Measurements from ENCODE around the gene SARS1.

The SARS1 gene

DNA sequence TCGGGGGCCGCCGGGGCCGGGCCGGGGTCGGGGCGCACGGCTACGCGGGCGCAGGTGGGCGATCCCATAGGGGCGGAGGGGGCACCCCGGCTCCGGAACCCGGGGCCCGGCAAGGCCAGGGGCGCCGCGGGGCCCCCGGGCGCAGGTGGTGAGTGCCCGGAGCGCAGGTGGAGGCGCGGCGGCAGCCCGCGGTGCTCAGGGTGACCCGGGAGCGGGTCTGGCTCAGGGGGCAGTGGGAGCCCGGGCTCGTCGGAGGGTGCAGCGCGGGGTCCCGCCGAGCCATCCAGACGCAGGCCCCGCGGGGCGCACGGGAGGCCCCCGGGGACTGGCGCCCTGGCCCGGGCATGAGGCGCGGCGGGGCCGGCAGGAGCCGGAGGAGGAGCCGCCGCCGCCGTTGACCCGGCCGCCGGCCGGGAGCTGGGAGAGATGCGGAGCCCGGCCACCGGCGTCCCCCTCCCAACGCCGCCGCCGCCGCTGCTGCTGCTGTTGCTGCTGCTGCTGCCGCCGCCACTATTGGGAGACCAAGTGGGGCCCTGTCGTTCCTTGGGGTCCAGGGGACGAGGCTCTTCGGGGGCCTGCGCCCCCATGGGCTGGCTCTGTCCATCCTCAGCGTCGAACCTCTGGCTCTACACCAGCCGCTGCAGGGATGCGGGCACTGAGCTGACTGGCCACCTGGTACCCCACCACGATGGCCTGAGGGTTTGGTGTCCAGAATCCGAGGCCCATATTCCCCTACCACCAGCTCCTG is 36.1 kb downstream of the SARS1 start:
- no peak for DNase-seq (ENCODE audit: low spot score)

GRCh38 chr1:109250454-109251276 is 36.9 kb downstream of the SARS1 start:
- DNase-seq (ENCODE audit: low spot score): no peak

GRCh38 chr1:109251277-109252166 is 37.8 kb downstream of the SARS1 start:
- no peak for DNase-seq (ENCODE audit: low spot score)

- DNase-seq (ENCODE audit: low spot score): no peak
These were observed 38.6 kb downstream of the SARS1 start for GRCh38 chr1:109252167-109252892.

GRCh38 chr1:109252893-109253802 is 39.4 kb downstream of the SARS1 start:
- peak; percentile 92 for DNase-seq (ENCODE audit: low spot score)

- peak; percentile 71 for DNase-seq (ENCODE audit: low spot score)
These were observed 40.3 kb downstream of the SARS1 start for GRCh38 chr1:109253803-109254620.

DNA sequence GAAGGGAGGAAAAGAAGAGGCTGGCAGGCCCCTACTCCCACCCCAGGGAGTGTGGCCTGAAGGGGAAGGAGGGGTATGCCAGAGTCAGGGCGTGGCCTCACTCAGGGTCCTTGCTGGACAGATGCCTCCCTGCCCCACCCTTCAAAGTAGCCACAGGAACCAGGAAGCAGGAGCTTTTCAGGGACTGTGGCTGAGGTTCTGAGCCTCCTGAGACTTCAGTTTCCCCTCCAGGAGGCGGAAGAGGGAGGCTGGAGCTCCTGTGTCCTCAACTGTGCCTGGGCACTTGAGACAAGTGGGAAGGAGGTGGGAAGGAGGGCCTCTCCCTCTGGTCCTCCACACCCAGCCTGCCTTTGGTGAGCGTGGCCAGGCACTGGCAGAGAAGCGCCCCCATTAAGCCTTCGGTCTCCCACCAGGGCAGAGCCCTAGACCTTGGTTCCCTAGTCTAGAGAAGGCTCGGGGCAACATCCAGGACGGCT is 40.9 kb downstream of the SARS1 start:
- no peak for DNase-seq (ENCODE audit: low spot score)

- no peak for DNase-seq (ENCODE audit: low spot score)
These were observed 41.5 kb downstream of the SARS1 start for GRCh38 chr1:109255097-109255651.

DNA sequence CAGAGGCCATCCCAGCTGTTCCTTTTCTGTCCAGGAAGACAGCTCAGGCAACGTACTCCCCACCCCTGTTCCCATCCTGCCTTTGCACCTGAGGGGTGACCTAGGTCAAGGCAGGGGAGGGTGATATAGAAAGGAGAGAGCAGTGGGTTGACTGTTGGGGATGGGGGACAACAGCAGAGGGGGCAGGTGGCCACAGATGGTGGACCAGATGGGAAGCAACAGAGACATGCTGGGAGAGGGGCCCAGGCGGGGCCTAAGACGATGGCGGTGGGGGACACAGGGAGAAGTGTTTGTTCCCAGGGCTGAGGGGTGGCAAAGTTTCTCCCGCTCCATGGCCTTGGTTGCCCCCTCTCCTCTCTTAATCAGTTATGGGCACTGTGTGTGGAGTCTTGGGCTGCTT is 42.0 kb downstream of the SARS1 start:
- DNase-seq (ENCODE audit: low spot score): no peak

GRCh38 chr1:109256085-109256484 is 42.4 kb downstream of the SARS1 start:
- DNase-seq (ENCODE audit: low spot score): no peak

DNA sequence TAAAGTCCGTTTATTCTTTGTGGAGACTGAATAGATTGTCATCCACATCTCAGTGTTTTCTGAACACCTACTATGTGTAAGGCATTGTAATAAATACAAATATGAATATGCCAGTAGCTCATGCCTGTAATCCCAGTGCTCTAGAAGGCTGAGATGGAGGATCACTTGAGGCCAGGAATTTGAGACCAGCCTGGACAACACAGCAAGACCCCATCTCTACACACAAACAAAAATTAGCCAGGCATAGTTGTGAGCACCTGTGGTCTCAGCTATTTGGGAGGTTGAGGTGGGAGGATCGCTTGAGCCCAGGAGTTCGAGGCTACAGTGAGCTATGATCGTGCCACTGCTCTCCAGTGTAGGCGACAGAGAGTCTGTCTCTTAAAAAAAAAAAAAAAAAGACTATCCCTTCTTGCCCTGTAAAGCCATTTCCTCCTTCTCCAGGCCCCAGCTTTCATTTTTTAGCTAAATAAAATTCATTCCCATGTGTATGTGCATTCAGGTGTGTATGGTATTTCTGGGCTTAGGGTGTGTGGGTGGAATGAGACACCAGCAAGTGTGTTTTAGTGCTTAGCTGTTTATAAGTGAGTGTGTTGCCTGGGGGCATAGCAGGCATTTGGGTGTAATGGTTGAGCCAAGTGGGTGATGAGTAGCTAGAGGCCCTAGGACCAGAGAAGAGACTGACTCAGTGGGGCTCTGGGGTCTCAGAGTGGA is 43.4 kb downstream of the SARS1 start:
- no peak for DNase-seq (ENCODE audit: low spot score)

- DNase-seq (ENCODE audit: low spot score): no peak
These were observed 44.1 kb downstream of the SARS1 start for GRCh38 chr1:109257682-109258421.

DNA sequence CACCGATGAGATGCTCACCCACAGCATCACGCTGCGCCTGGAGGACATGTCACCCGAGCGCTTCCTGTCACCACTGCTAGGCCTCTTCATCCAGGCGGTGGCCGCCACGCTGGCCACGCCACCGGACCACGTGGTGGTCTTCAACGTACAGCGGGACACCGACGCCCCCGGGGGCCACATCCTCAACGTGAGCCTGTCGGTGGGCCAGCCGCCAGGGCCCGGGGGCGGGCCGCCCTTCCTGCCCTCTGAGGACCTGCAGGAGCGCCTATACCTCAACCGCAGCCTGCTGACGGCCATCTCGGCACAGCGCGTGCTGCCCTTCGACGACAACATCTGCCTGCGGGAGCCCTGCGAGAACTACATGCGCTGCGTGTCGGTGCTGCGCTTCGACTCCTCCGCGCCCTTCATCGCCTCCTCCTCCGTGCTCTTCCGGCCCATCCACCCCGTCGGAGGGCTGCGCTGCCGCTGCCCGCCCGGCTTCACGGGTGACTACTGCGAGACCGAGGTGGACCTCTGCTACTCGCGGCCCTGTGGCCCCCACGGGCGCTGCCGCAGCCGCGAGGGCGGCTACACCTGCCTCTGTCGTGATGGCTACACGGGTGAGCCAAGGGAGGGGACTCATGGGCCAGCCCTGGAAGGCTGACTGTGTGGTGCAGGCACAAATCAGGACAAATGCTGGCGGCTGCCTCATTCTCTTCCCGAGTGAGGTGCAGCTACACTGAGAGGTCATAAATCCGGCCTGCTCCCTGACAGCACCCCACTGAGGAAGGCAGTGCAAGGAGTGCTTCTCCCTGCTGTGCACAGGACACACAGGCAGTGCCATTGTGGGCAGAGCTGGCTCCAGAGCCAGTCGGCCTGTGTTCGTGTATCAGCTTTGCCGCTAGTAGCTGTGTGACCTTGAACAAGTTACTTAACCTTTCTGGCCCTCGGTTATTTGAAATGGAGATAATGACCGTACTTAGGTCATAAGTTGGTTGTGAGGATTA is 45.1 kb downstream of the SARS1 start:
- DNase-seq (ENCODE audit: low spot score): no peak

DNA sequence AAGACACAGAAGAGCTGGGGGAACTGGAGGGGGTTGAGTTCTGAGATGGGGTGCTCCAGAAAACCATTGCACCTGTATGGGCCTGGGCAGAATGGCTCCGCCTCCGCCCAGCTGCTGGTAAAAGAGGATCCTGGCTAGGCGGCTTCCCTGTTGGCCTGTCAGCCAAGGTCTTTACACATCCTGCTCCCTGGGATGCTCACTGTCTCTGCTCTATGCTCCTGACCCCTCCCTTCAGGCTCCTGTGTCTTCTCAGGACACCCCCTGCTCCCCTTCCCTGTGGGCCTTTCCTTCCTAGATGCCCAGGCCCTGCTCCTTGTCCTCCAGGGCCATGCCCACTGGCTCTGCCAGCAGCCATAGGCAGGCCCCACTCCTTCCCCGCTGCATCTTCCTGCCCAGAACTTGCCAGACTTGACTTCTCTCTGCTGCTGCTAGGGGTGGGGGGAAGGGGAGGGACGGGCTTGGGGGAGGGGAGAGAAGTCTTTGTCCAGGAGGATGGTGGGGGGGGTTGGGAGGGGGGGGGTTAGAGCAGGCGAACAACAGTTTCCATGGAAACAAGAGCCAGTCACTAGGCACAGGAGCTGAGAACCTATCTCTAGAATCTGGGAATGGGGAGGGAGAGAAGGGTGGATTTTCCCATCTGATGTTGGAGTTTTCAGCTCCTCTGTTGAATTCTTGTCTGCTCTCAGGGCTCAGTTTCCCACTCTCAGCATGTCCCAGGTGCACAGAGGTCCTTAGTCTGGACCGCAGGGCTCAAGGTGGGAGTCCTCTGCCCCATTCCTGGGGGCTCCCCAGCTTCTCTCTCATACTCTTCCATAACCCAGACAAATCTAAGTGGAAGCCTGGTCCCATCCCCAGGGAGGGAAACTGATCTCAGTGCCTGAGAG is 46.2 kb downstream of the SARS1 start:
- no peak for DNase-seq (ENCODE audit: low spot score)

GRCh38 chr1:109261006-109261405 is 47.3 kb downstream of the SARS1 start:
- no peak for DNase-seq (ENCODE audit: low spot score)

DNA sequence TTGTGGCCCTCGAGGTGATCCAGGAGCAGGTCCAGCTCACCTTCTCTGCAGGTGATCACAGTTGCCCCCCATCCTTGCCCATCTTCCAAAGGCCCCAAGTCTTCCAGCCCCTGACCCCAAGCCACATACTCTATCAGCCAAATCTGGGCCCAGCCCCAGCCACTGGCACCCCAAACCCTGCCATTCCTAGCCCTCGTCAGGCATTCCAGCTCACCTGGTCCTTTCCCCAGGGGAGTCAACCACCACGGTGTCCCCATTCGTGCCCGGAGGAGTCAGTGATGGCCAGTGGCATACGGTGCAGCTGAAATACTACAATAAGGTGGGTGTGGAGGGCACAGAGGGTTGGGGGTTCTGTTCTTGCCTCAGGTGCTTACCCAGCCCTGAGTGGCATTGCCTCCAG is 47.9 kb downstream of the SARS1 start:
- DNase-seq (ENCODE audit: low spot score): no peak

Measured in globus pallidus (tissue), 1 donor.